NCI-H128 (cell line): ENCODE results near the gene TTC8.
A peak's percentile ranks its signal among the peaks of the same experiment; 100 is the strongest.

Source experiments
- DNase-seq: peaks from one replicate; lab custom pipeline; 2025; ENCODE audit not compliant: unreplicated experiment; lab: John Stamatoyannopoulos, UW

Gene TTC8

GRCh38 chr14:88864198-88864597 lies 39.7 kb downstream of the TTC8 start:
- no peak for DNase-seq

- DNase-seq = no peak
These were observed 41.9 kb downstream of the TTC8 start for GRCh38 chr14:88866305-88866704.

- no peak for DNase-seq
These were observed 44.2 kb downstream of the TTC8 start for GRCh38 chr14:88868558-88869159.

- DNase-seq = peak; percentile 15
These were observed 46.3 kb downstream of the TTC8 start for GRCh38 chr14:88870777-88871176.

- no peak for DNase-seq
These were observed 47.0 kb downstream of the TTC8 start for GRCh38 chr14:88871429-88871828.

GRCh38 chr14:88872976-88873375 lies 48.5 kb downstream of the TTC8 start:
- DNase-seq = no peak

GRCh38 chr14:88877192-88877591 lies 52.7 kb downstream of the TTC8 start:
- no peak for DNase-seq

GRCh38 chr14:88879022-88879421 lies 54.6 kb downstream of the TTC8 start:
- no peak for DNase-seq

GRCh38 chr14:88882236-88882635 lies 57.8 kb downstream of the TTC8 start:
- no peak for DNase-seq

GRCh38 chr14:88895116-88895515 lies 70.7 kb downstream of the TTC8 start:
- DNase-seq = no peak

- DNase-seq = no peak
These were observed 76.7 kb downstream of the TTC8 start for GRCh38 chr14:88901189-88901588.

GRCh38 chr14:88901991-88902390 lies 77.5 kb downstream of the TTC8 start:
- DNase-seq = no peak

- DNase-seq = no peak
These were observed 78.4 kb downstream of the TTC8 start for GRCh38 chr14:88902850-88903249.

- DNase-seq = no peak
These were observed 79.8 kb downstream of the TTC8 start for GRCh38 chr14:88904206-88904647.

- DNase-seq = no peak
These were observed 80.4 kb downstream of the TTC8 start for GRCh38 chr14:88904864-88905263.

GRCh38 chr14:88908216-88908615 lies 83.8 kb downstream of the TTC8 start:
- DNase-seq = no peak

- no peak for DNase-seq
These were observed 85.9 kb downstream of the TTC8 start for GRCh38 chr14:88910386-88910785.

GRCh38 chr14:88911809-88912208 lies 87.4 kb downstream of the TTC8 start:
- no peak for DNase-seq

- DNase-seq = no peak
These were observed 90.5 kb downstream of the TTC8 start for GRCh38 chr14:88914956-88915355.

GRCh38 chr14:88919502-88919901 lies 95.1 kb downstream of the TTC8 start:
- DNase-seq = no peak
